A549 (cell line): ENCODE data around the gene CDX1. TPM values are rescaled to one million over a fixed set of nuclear protein-coding genes. Genes with fewer than 3 reads are reported as not detected.

Experiments
- ATAC-seq, 2 experiments: fragments of 200-7000 bp in 1 of 2; fragments of >200 bp in 1 of 2; cut with Nextera tagmentation in 1 of 2; cut with Tn5 transposase in 1 of 2; 3 replicates each; pipeline versions ENCODE4 v1.8.0 to v1.9.1; 2018 to 2020; ENCODE audit warnings: mild to moderate bottlenecking in 1 of 2, moderate library complexity in 1 of 2
- CTCF ChIA-PET: fragments of 300-600 bp; sonication (Branson Sonifier 250); formaldehyde crosslinking; extraction: SDS; loops from one replicate; lab custom pipeline; 2021; ENCODE audit warnings: antibody characterized with exemption, inconsistent platforms; lab: Yijun Ruan, JAX
- POLR2A ChIA-PET: fragments of 350-600 bp; formaldehyde crosslinking; extraction: SDS; loops from one replicate; lab custom pipeline; 2021; ENCODE audit warnings: antibody characterized with exemption, inconsistent platforms; lab: Yijun Ruan, JAX
- DNase-seq, 2 experiments: peaks; one replicate each; pipeline versions ENCODE4 v3.0.0 to v3.0.0-alpha.2; 2011 to 2016; ENCODE audit warnings: low read depth in 1 of 2, low spot score in 1 of 2
- FAIRE-seq: peaks from 2 replicates; lab custom pipeline; 2011; peaks lifted over from hg19 to GRCh38; lab: Jason Lieb, UNC
- H3K27ac ChIP-seq, 2 experiments: fragments of >200 bp; sonication (Bioruptor Twin); formaldehyde crosslinking; 3 replicates each; pipeline ENCODE4 v1.5.1; 2016 to 2017
- H3K4me1 ChIP-seq: fragments of >200 bp; sonication (Bioruptor Twin); formaldehyde crosslinking; 3 replicates; pipeline ENCODE4 v1.6.1; 2016
- H3K4me2 ChIP-seq: fragments of >200 bp; sonication (Bioruptor Twin); formaldehyde crosslinking; 3 replicates; pipeline ENCODE4 v1.6.1; 2016
- H3K4me3 ChIP-seq: fragments of >200 bp; sonication (Bioruptor Twin); formaldehyde crosslinking; 3 replicates; pipeline ENCODE4 v1.5.1; 2016
- H3K9me3 ChIP-seq: fragments of >200 bp; sonication (Bioruptor Twin); formaldehyde crosslinking; 3 replicates; pipeline ENCODE4 v1.6.1; 2016
- CEBPB ChIP-seq, 2 experiments: fragments of >200 bp in 1 of 2; sonication (Bioruptor Twin) in 1 of 2; formaldehyde crosslinking in 1 of 2; IDR thresholded peaks; 2 replicates each; pipeline ENCODE4 v1.6.1; 2012 to 2016
- CTCF ChIP-seq: fragments of >200 bp; sonication (Bioruptor Twin); formaldehyde crosslinking; IDR thresholded peaks from 3 replicates; pipeline ENCODE4 v1.5.1; 2016
- EHMT2 ChIP-seq: fragments of 200-600 bp; sonication (generic); IDR thresholded peaks from 2 replicates; pipeline ENCODE4 v1.6.1; 2016; ENCODE audit warnings: antibody characterized with exemption, low read depth, mild to moderate bottlenecking, moderate library complexity
- FOSB ChIP-seq: fragments of 250-450 bp; sonication (Bioruptor Pico); IDR thresholded peaks from 2 replicates; pipeline ENCODE4 v1.5.0; 2020; ENCODE audit warnings: mild to moderate bottlenecking, moderate library complexity
- FOSL2 ChIP-seq, 2 experiments: fragments of 450-650 bp in 1 of 2; fragments of >200 bp in 1 of 2; sonication (Bioruptor Twin) in 1 of 2; formaldehyde crosslinking; IDR thresholded peaks; 2 replicates each; pipeline versions ENCODE4 v1.5.0 to v1.6.1; 2016 to 2020; ENCODE audit warnings: mild to moderate bottlenecking in 1 of 2, moderate library complexity in 1 of 2
- GATA3 ChIP-seq: IDR thresholded peaks from 2 replicates; pipeline ENCODE4 v1.6.1; 2012; ENCODE audit warnings: borderline replicate concordance
- HDAC2 ChIP-seq: fragments of 200-600 bp; sonication (generic); IDR thresholded peaks from 2 replicates; pipeline ENCODE4 v1.6.1; 2016
- HOXB5 ChIP-seq: fragments of 250-450 bp; sonication (Bioruptor Pico); IDR thresholded peaks from 2 replicates; pipeline ENCODE4 v1.5.0; 2020; ENCODE audit warnings: mild to moderate bottlenecking, moderate library complexity
- KDM1A ChIP-seq: fragments of 200-600 bp; sonication (generic); IDR thresholded peaks from 2 replicates; pipeline ENCODE4 v1.6.1; 2016; ENCODE audit warnings: low read depth, mild to moderate bottlenecking
- KDM5A ChIP-seq: fragments of 200-600 bp; sonication (generic); IDR thresholded peaks from 2 replicates; pipeline ENCODE4 v1.6.1; 2016; ENCODE audit warnings: antibody characterized with exemption, mild to moderate bottlenecking
- MAFK ChIP-seq: fragments of 450-650 bp; IDR thresholded peaks from 2 replicates; pipeline ENCODE4 v1.6.1; 2014; ENCODE audit not compliant: partially characterized antibody
- MAX ChIP-seq: IDR thresholded peaks from 2 replicates; pipeline ENCODE4 v1.6.1; 2012
- MAZ ChIP-seq: fragments of 150-350 bp; IDR thresholded peaks from 2 replicates; pipeline ENCODE4 v1.6.1; 2014; ENCODE audit warnings: antibody characterized with exemption, low read depth, low read length, borderline replicate concordance
- MYC ChIP-seq: IDR thresholded peaks from 2 replicates; pipeline ENCODE4 v1.6.1; 2012; ENCODE audit warnings: mild to moderate bottlenecking, inconsistent platforms, low read length, improper control_type of control experiment, borderline replicate concordance
- NFE2L2 ChIP-seq: fragments of 150-350 bp; conservative IDR thresholded peaks from 2 replicates; pipeline ENCODE4 v1.6.1; 2014; ENCODE audit warnings: low read length
- NR3C1 ChIP-seq: fragments of >200 bp; sonication (Bioruptor Twin); formaldehyde crosslinking; IDR thresholded peaks from 3 replicates; pipeline ENCODE4 v1.6.1; 2017
- POLR2AphosphoS2 ChIP-seq: conservative IDR thresholded peaks from 2 replicates; pipeline ENCODE4 v1.6.1; 2012; ENCODE audit warnings: low read length, improper control_type of control experiment, inconsistent platforms
- RAD21 ChIP-seq, 2 experiments: fragments of >200 bp in 1 of 2; sonication (Bioruptor Twin) in 1 of 2; formaldehyde crosslinking in 1 of 2; IDR thresholded peaks in 1 of 2; conservative IDR thresholded peaks in 1 of 2; 2 replicates in 1 of 2; 3 replicates in 1 of 2; pipeline ENCODE4 v1.6.1; 2012 to 2018; ENCODE audit warnings: inconsistent platforms in 1 of 2
- RNF2 ChIP-seq: fragments of 200-600 bp; sonication (generic); IDR thresholded peaks from 2 replicates; pipeline ENCODE4 v1.6.1; 2016; ENCODE audit warnings: low read depth, mild to moderate bottlenecking, antibody characterized with exemption, moderate library complexity, borderline replicate concordance
- SMC3 ChIP-seq: fragments of >200 bp; sonication (Bioruptor Twin); formaldehyde crosslinking; IDR thresholded peaks from 3 replicates; pipeline ENCODE4 v1.6.1; 2018; ENCODE audit warnings: inconsistent platforms
- ZSCAN20 ChIP-seq: fragments of 250-450 bp; sonication (Bioruptor Pico); IDR thresholded peaks from 2 replicates; pipeline ENCODE4 v1.8.0; 2022; ENCODE audit warnings: mild to moderate bottlenecking, moderate library complexity
- WGBS: methylation state at CpG from one replicate; pipeline ENCODE4 v1.1.6; 2017; ENCODE audit errors: missing lambda C conversion rate; 5-methylcytosine and 5-hydroxymethylcytosine counted together
- polyA plus RNA-seq, 4 experiments: library from polyadenylated mRNA; depleted of rRNA in 3 of 4; stranded (reverse); fragments of >200 nt; fragmentation: RNase III in 1 of 4; extraction: RNeasy Plus Mini Kit Qiagen cat#74134 plus additional on column Dnase treatment in 1 of 4; gene quantifications; 2 replicates in 3 of 4; 3 replicates in 1 of 4; pipeline ENCODE4 v1.2.3, GENCODE V29; 2011 to 2017
- TF ChIP-seq, protein P1 (sequence below): IDR thresholded peaks from 2 replicates; pipeline ENCODE4 v1.6.1; 2012; ENCODE audit warnings: low read depth, borderline replicate concordance

The CDX1 gene
- polyA plus RNA-seq, 2 of the 4 experiments (the other 2 are of a cell fraction) = not detected

- no peak for TF ChIP-seq POLR2AphosphoS2
- no peak for TF ChIP-seq MYC
- TF ChIP-seq KDM5A = no peak
- TF ChIP-seq, protein P1, sequence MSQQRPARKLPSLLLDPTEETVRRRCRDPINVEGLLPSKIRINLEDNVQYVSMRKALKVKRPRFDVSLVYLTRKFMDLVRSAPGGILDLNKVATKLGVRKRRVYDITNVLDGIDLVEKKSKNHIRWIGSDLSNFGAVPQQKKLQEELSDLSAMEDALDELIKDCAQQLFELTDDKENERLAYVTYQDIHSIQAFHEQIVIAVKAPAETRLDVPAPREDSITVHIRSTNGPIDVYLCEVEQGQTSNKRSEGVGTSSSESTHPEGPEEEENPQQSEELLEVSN = no peak
- no peak for TF ChIP-seq MAX
- TF ChIP-seq GATA3 = no peak
- no peak for DNase-seq
- POLR2A ChIA-PET = no interaction called here
- H3K9me3 ChIP-seq = no peaks in the 10 kb centered on the region
- no peak for ATAC-seq
- H3K4me1 ChIP-seq = peaks cover 33% of the 10 kb centered on the region
- CTCF ChIA-PET = interaction anchor here (0.9 to 5.7 kb wide), 10 partner anchors 9 to 215 kb away, joined by 3 to 32 read pairs (median 8); no protein-coding TSS in a partner anchor
- H3K4me3 ChIP-seq = no peak overlapping the region
- no peak overlapping the region for H3K4me2 ChIP-seq
- FAIRE-seq = no peak
- WGBS = 77% methylated on average over 18 of the region's 21 CpGs
- peak overlapping the region in 1 of 2 experiments; percentile 93; a peak in 2 of 6 replicates for H3K27ac ChIP-seq
Measured at GRCh38 chr5:150135557-150136304, 30.8 kb upstream of the CDX1 start.

DNA sequence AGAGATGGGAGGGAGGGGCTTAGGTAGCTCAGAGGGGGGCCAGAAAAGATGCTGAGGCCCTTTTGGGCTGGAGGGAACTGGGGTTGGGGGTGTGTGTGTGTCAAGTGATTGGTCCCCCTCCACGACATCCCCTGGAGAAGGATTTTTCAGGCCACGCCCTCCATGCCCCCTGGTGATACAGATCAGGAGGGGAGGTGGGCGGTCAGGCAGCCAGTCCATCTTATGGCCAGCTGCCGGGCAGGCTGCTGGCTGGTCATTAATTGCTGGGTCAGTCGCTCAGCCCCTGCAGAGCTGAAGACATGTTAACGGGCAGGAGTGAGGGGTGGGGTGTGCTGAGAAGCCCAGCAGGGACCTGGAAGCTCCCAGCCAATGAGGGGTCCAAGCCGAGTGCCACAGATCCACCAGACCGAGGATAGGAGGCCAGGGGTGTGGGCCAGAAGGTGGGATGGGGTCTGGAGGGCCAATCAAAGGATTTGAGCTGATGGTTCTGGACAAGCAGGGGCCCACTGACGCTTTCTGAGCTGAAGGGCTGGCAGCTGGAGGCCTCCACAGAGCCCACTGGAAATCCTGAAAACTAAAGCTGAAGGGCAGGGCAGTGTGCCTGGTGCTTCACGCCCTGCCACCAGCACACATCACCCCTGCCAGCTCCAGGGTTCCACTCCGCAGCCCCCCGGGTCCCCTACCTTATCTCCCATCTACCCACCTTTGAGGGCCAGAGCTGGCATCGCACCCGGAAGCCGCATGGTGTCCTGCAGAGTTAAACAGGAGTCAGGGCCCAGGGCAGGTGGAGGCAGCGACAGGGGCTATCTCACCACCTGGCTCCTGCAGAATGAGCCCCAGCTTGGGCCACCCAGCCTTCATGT, 30.0 kb upstream of the CDX1 start:
- FAIRE-seq = no peak
- no peak for ATAC-seq
- TF ChIP-seq HDAC2 (no peak), ZSCAN20 (CRISPR knock-in tag) (no peak), FOSL2 (IDR thresholded peaks at IDR 0.05) (no peak), FOSL2 (CRISPR knock-in tag; IDR thresholded peaks at IDR 0.05) (no peak), KDM1A (no peak), EHMT2 (no peak), RNF2 (no peak), POLR2AphosphoS2 (no peak), RAD21 (conservative IDR thresholded peaks at IDR 0.05 in 1 of 2, IDR thresholded peaks at IDR 0.05 in 1 of 2) (no peak), NFE2L2 (no peak), HOXB5 (CRISPR knock-in tag) (no peak), NR3C1 (no peak), MAX (no peak), MAZ (no peak), MAFK (no peak), CTCF (no peak), CEBPB (IDR thresholded peaks at IDR 0.05) (no peak), GATA3 (no peak), SMC3 (no peak), FOSB (CRISPR knock-in tag) (no peak)
- TF ChIP-seq, protein P1 = no peak
- ChIA-PET CTCF (interaction anchor here (0.7 to 5.7 kb wide), 9 partner anchors 10 to 214 kb away, joined by 3 to 32 read pairs (median 10); no protein-coding TSS in a partner anchor), POLR2A (no interaction called here)
- Histone ChIP-seq H3K27ac (peak overlapping the region in 1 of 2 experiments; percentile 93; a peak in 3 of 6 replicates), H3K4me3 (no peak overlapping the region), H3K4me1 (peaks cover 38% of the 10 kb centered on the region), H3K4me2 (no peak overlapping the region), H3K9me3 (no peaks in the 10 kb centered on the region)
- DNase-seq = no peak
- WGBS = 82% methylated on average over 14 of the region's 16 CpGs
